ENCODE results near the gene PCDHGA2. TPM values are rescaled to one million over a fixed set of nuclear protein-coding genes. Genes with fewer than 3 reads are reported as not detected.

Gene PCDHGA2
- total RNA-seq, 1 donor from 2014 or later, result 0.72 TPM

GRCh38 chr5:141319202-141319601 is 19.4 kb upstream of the PCDHGA2 start:
- DNase-seq (ENCODE audit: low spot score, unreplicated experiment), result no peak
- peak overlapping the region; percentile 99 for H3K4me3 Mint-ChIP-seq (ENCODE audit: low read depth)
- peaks cover 53% of the 10 kb centered on the region for H3K9me3 Mint-ChIP-seq (ENCODE audit: low read depth)
- H3K27ac Mint-ChIP-seq, result peak overlapping the region; percentile 100
- TF ChIP-seq CTCF (IDR thresholded peaks at IDR 0.05; ENCODE audit: unreplicated experiment), result no peak
- H3K27me3 Mint-ChIP-seq, result no peaks in the 10 kb centered on the region
- H3K4me1 Mint-ChIP-seq (ENCODE audit: low read depth), result no peaks in the 10 kb centered on the region
- H3K36me3 Mint-ChIP-seq (ENCODE audit: insufficient read depth), result peaks cover 64% of the 10 kb centered on the region

- peaks cover 61% of the 10 kb centered on the region for H3K36me3 Mint-ChIP-seq (ENCODE audit: insufficient read depth)
- H3K27ac Mint-ChIP-seq, result peak overlapping the region; percentile 100
- peaks cover 49% of the 10 kb centered on the region for H3K9me3 Mint-ChIP-seq (ENCODE audit: low read depth)
- no peak for TF ChIP-seq CTCF (IDR thresholded peaks at IDR 0.05; ENCODE audit: unreplicated experiment)
- H3K4me3 Mint-ChIP-seq (ENCODE audit: low read depth), result peak overlapping the region; percentile 99
- no peaks in the 10 kb centered on the region for H3K4me1 Mint-ChIP-seq (ENCODE audit: low read depth)
- no peaks in the 10 kb centered on the region for H3K27me3 Mint-ChIP-seq
- DNase-seq (ENCODE audit: low spot score, unreplicated experiment), result no peak
Observed at GRCh38 chr5:141319699-141320098, 18.9 kb upstream of the PCDHGA2 start.

- peak within 1 kb of the TSS; percentile 100 for H3K27ac Mint-ChIP-seq
- peak; percentile 86 for DNase-seq (ENCODE audit: low spot score, unreplicated experiment)
- no peaks in the 10 kb centered on the region for H3K4me1 Mint-ChIP-seq (ENCODE audit: low read depth)
- H3K9me3 Mint-ChIP-seq (ENCODE audit: low read depth), result peaks cover 44% of the 10 kb centered on the region
- peaks cover 53% of the 10 kb centered on the region for H3K36me3 Mint-ChIP-seq (ENCODE audit: insufficient read depth)
- H3K27me3 Mint-ChIP-seq, result no peaks in the 10 kb centered on the region
- TF ChIP-seq CTCF (IDR thresholded peaks at IDR 0.05; ENCODE audit: unreplicated experiment), result peak; percentile 91
- peak within 1 kb of the TSS; percentile 99 for H3K4me3 Mint-ChIP-seq (ENCODE audit: low read depth)
Observed at GRCh38 chr5:141320225-141321169, 18.1 kb upstream of the PCDHGA2 start, which contains the start of gene TAF7. Gene TAF7 (minus strand): TSS chr5:141320784. CDS start chr5:141320044, 740 bp downstream.

- Mint-ChIP-seq H3K9me3 (ENCODE audit: low read depth) (peaks cover 52% of the 10 kb centered on the region), H3K27me3 (no peaks in the 10 kb centered on the region), H3K27ac (peak overlapping the region; percentile 41), H3K4me3 (ENCODE audit: low read depth) (peak overlapping the region; percentile 16), H3K36me3 (ENCODE audit: insufficient read depth) (peaks cover 45% of the 10 kb centered on the region), H3K4me1 (ENCODE audit: low read depth) (no peaks in the 10 kb centered on the region)
- no peak for TF ChIP-seq CTCF (IDR thresholded peaks at IDR 0.05; ENCODE audit: unreplicated experiment)
- DNase-seq (ENCODE audit: low spot score, unreplicated experiment), result no peak
Observed at GRCh38 chr5:141322261-141322660, 16.3 kb upstream of the PCDHGA2 start.

- H3K27me3 Mint-ChIP-seq, result no peaks in the 10 kb centered on the region
- DNase-seq (ENCODE audit: low spot score, unreplicated experiment), result no peak
Observed at GRCh38 chr5:141326088-141326854, 12.3 kb upstream of the PCDHGA2 start.

More at GRCh38 chr5:141326088-141326854, 12.3 kb upstream of the PCDHGA2 start:
- peak overlapping the region; percentile 77 for H3K4me3 Mint-ChIP-seq (ENCODE audit: low read depth)
- peak; percentile 59 for TF ChIP-seq CTCF (IDR thresholded peaks at IDR 0.05; ENCODE audit: unreplicated experiment)
- no peaks in the 10 kb centered on the region for H3K4me1 Mint-ChIP-seq (ENCODE audit: low read depth)
- H3K9me3 Mint-ChIP-seq (ENCODE audit: low read depth), result peaks cover 44% of the 10 kb centered on the region
- peak overlapping the region; percentile 95 for H3K27ac Mint-ChIP-seq
- peaks cover 18% of the 10 kb centered on the region for H3K36me3 Mint-ChIP-seq (ENCODE audit: insufficient read depth)

Measured in progenitor cell of endocrine pancreas (in vitro differentiated cells).